ENCODE data around the gene PDZD7. TPM values are rescaled to one million over a fixed set of nuclear protein-coding genes. Genes with fewer than 3 reads are reported as not detected.

PDZD7 gene
- total and polyA plus RNA-seq, 10 donors: 0.17 to 2.3 (median 1.1) TPM

DNA sequence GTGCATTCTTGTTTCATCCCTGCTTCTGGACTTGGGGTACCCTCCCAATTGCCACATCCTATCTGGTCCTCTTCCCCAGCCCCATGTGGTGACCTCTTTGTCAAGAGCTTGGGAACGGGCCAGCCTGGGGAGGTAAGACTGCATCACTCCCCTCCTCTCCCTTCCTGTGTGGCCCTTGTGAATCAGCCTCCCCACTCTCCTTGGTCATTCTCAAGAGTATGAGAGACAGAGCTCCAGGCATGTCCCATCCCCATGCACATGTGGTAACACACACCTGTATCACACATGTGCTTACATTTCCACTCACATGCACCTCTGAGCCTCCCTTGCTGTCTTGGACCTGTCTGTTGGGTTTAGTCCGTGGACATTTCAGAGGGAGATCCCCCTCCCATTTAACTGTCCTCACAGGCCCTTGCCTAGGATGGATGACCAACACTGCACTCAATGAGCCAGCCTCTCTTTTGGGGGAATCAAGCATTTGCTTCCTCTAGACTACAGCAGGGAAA lies 46.2 kb downstream of the PDZD7 start:
- no peaks in the 10 kb centered on the region for H3K9me3 ChIP-seq
- intact Hi-C loops (cut with DNase I; ENCODE audit: low total_unique reads): no loop called here
- no peak overlapping the region for H3K4me3 ChIP-seq
- DNase-seq: peak; percentile 16
- 68 to 86% (median 83%) methylated on average over 2 of the region's 2 CpGs for WGBS, 5 donors
- no peaks in the 10 kb centered on the region for H3K27me3 ChIP-seq (replicated peaks in 1 of 7)
- TF ChIP-seq POLR2AphosphoS5 (IDR thresholded peaks at IDR 0.05) (no peak), POLR2A (IDR thresholded peaks at IDR 0.05) (no peak)
- TF ChIP-seq, protein P1, sequence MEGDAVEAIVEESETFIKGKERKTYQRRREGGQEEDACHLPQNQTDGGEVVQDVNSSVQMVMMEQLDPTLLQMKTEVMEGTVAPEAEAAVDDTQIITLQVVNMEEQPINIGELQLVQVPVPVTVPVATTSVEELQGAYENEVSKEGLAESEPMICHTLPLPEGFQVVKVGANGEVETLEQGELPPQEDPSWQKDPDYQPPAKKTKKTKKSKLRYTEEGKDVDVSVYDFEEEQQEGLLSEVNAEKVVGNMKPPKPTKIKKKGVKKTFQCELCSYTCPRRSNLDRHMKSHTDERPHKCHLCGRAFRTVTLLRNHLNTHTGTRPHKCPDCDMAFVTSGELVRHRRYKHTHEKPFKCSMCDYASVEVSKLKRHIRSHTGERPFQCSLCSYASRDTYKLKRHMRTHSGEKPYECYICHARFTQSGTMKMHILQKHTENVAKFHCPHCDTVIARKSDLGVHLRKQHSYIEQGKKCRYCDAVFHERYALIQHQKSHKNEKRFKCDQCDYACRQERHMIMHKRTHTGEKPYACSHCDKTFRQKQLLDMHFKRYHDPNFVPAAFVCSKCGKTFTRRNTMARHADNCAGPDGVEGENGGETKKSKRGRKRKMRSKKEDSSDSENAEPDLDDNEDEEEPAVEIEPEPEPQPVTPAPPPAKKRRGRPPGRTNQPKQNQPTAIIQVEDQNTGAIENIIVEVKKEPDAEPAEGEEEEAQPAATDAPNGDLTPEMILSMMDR (IDR thresholded peaks at IDR 0.05 in 8 of 11, conservative IDR thresholded peaks at IDR 0.05 in 3 of 11): no peak
- no peak overlapping the region for H3K27ac ChIP-seq
- peaks cover 12 to 44% (median 37%) of the 10 kb centered on the region in 6 donors for H3K4me1 ChIP-seq
- peaks cover 0 to 77% (median 24%) of the 10 kb centered on the region in 6 donors for H3K36me3 ChIP-seq

DNA sequence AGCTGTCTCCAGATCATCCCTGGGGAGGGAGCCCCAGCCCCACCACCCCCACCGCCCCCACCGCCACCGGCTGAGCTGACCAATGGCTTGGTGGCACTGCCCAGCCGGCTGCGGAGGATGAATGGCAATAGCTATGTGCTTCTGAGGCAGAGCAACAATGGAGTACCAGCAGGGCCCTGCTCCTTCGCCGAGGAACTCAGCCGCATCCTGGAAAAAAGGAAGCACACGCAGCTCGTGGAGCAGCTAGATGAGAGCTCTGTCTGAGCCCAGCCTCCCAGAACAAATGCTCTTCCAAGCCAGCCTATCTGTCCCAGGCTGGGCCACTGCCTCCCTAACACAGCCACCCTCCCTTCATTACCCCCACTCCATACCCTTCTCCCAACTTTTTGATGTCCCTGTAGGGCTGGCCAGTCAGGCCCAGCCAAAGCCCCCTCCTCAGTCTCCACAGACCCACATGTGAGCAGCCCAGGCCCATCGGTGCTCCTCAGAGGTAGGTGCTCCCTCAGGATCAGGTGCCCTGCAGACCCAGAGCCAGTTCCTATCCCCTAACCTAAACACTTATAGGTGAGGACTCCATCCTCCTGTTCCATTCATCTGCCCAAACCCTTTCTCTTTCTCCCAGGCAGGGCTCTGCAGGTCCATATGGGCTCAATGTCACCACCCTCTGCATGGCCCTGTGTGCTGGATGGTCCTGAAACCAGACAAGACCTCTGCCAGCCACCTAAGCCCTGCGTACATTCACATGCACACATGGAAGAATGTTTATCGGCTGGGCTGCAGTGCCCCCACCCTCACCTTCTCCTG lies 46.9 kb downstream of the PDZD7 start:
- Histone ChIP-seq H3K4me3 (no peak overlapping the region), H3K27me3 (replicated peaks in 1 of 7) (no peaks in the 10 kb centered on the region), H3K4me1 (peaks cover 12 to 38% (median 31%) of the 10 kb centered on the region in 6 donors), H3K27ac (no peak overlapping the region), H3K36me3 (peaks cover 0 to 77% (median 25%) of the 10 kb centered on the region in 6 donors), H3K9me3 (no peaks in the 10 kb centered on the region)
- TF ChIP-seq, protein P1 (IDR thresholded peaks at IDR 0.05 in 8 of 11, conservative IDR thresholded peaks at IDR 0.05 in 3 of 11): no peak
- TF ChIP-seq POLR2A (IDR thresholded peaks at IDR 0.05) (no peak), POLR2AphosphoS5 (IDR thresholded peaks at IDR 0.05) (no peak)
- intact Hi-C loops (cut with DNase I; ENCODE audit: low total_unique reads): no loop called here
- WGBS, 5 donors: 81 to 96% (median 91%) methylated on average over 10 to 13 of the region's 13 CpGs
- peak; percentile 63 for DNase-seq

DNA sequence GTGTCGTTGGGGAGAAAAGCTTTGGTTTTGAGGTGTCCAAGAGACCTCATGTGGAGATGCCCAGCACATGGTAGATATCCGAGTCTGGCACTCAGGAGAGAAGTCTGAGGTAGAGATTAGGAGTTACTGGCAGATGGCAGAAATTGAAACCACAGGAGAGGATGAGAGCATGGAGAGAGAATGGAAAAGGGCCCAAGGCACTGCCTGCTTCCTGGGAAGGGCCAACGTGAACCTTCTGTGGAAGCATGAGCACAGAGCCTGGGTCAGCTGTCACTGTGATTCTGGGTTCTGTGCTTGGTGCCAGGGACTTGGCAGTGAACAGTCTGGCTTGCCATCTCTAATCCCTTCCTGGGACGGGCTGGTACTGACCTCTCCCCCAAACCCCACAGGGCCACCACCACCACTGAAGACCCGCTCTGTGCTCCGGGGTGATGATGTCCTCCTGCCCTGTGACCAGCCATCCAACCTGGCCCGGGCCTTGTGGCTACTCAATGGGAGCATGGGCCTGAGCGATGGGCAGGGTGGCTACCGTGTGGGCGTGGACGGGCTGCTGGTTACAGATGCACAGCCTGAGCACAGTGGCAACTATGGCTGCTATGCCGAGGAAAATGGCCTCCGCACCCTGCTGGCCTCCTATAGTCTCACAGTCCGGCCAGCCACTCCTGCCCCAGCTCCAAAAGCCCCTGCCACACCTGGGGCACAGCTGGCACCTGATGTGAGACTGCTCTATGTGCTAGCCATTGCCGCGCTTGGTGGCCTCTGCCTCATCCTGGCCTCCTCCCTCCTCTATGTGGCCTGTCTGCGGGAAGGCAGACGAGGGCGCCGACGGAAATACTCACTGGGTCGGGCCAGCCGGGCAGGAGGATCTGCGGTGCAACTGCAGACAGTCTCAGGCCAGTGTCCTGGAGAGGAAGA lies 47.8 kb downstream of the PDZD7 start:
- Histone ChIP-seq H3K36me3 (peaks cover 0 to 79% (median 29%) of the 10 kb centered on the region in 6 donors), H3K27me3 (replicated peaks in 1 of 7) (no peaks in the 10 kb centered on the region), H3K9me3 (no peaks in the 10 kb centered on the region), H3K4me3 (no peak overlapping the region), H3K4me1 (peaks cover 11 to 29% (median 22%) of the 10 kb centered on the region in 6 donors), H3K27ac (no peak overlapping the region)
- TF ChIP-seq, protein P1 (IDR thresholded peaks at IDR 0.05 in 8 of 11, conservative IDR thresholded peaks at IDR 0.05 in 3 of 11): no peak
- no peak for TF ChIP-seq POLR2AphosphoS5 (IDR thresholded peaks at IDR 0.05)
- no peak for TF ChIP-seq POLR2A (IDR thresholded peaks at IDR 0.05)
- WGBS, 5 donors: 92 to 97% (median 94%) methylated on average over 15 to 24 of the region's 24 CpGs
- peak; percentile 67 for DNase-seq
- intact Hi-C loops (cut with DNase I; ENCODE audit: low total_unique reads): no loop called here

Data from spleen (tissue), 11 donors.